K562 (cell line): ENCODE data around the gene CEP43. TPM values are rescaled to one million over a fixed set of nuclear protein-coding genes. Genes with fewer than 3 reads are reported as not detected.

Experiments
- ASH1L ChIP-seq: fragments of 450-650 bp; IDR thresholded peaks from 2 replicates; pipeline ENCODE4 v1.6.1; 2018; ENCODE audit warnings: borderline replicate concordance, mild to moderate bottlenecking, low read depth; ENCODE audit not compliant: partially characterized antibody
- GATAD2A ChIP-seq: fragments of 450-650 bp; IDR thresholded peaks from 2 replicates; pipeline ENCODE4 v1.6.1; 2017
- MYNN ChIP-seq, 2 experiments: sonication (generic); formaldehyde crosslinking in 1 of 2; IDR thresholded peaks; 2 replicates each; pipeline versions ENCODE4 v1.5.0 to v1.6.1; 2016 to 2020; ENCODE audit warnings: antibody characterized with exemption in 1 of 2, missing genetic modification reagents in 1 of 2
- NFIC ChIP-seq: fragments of 450-650 bp; IDR thresholded peaks from 2 replicates; pipeline ENCODE4 v1.6.1; 2017; ENCODE audit warnings: mild to moderate bottlenecking, inconsistent platforms
- RFX5 ChIP-seq: IDR thresholded peaks from 2 replicates; pipeline ENCODE4 v1.6.1; 2011; ENCODE audit warnings: low read depth, mild to moderate bottlenecking, improper control_type of control experiment, low read length
- ZNF57 ChIP-seq: fragments of 450-650 bp; formaldehyde crosslinking; IDR thresholded peaks from 2 replicates; pipeline ENCODE4 v1.4.0; 2020; ENCODE audit warnings: mild to moderate bottlenecking, moderate library complexity
- ZNF589 ChIP-seq: fragments of 200-800 bp; sonication (Bioruptor generic); IDR thresholded peaks from 2 replicates; pipeline ENCODE4 v1.6.1; 2016; ENCODE audit warnings: low read depth, missing genetic modification characterization, missing compliant biosample characterization
- ZNF780A ChIP-seq: fragments of 250-450 bp; sonication (Bioruptor Pico); IDR thresholded peaks from 2 replicates; pipeline ENCODE4 v1.5.0; 2021; ENCODE audit warnings: mild to moderate bottlenecking
- polyA plus RNA-seq, 8 experiments: library from polyadenylated mRNA; depleted of rRNA in 4 of 8; stranded (reverse) in 5 of 8; unstranded in 3 of 8; fragments of >200 nt; fragmentation: Nextera tagmentation in 2 of 8; fragmentation: Illumina TruSeq in 1 of 8; extraction: Ambion mirVana in 2 of 8; extraction: Trizol in 1 of 8; gene quantifications; 2 replicates each; pipeline versions ENCODE4 v1.2.1 to v1.2.3, GENCODE V29; 2011 to 2014; ENCODE audit warnings: inconsistent platforms in 1 of 8, missing spikeins in 1 of 8
- total RNA-seq, 7 experiments: library from RNA; depleted of rRNA in 6 of 7; stranded (reverse); fragments of >200 nt in 6 of 7; fragmentation: Illumina TruSeq in 2 of 7; extraction: Trizol in 2 of 7; gene quantifications; 2 replicates each; pipeline versions ENCODE4 v1.2.1 to v1.2.3, GENCODE V29; 2011 to 2021; ENCODE audit warnings: low replicate concordance in 1 of 7
- TF ChIP-seq, protein P1 (sequence below), 2 experiments: fragments of 450-650 bp in 1 of 2; sonication (generic) in 1 of 2; formaldehyde crosslinking in 1 of 2; IDR thresholded peaks; 2 replicates each; pipeline versions ENCODE4 v1.7.1 to v1.9.0; 2016 to 2022; ENCODE audit warnings: inconsistent platforms in 1 of 2, mild to moderate bottlenecking in 1 of 2, missing genetic modification reagents in 1 of 2
- TF ChIP-seq, protein P2 (sequence below), 2 experiments: fragments of 200-800 bp in 1 of 2; sonication (Bioruptor generic) in 1 of 2; sonication (generic) in 1 of 2; formaldehyde crosslinking in 1 of 2; IDR thresholded peaks in 1 of 2; conservative IDR thresholded peaks in 1 of 2; 2 replicates each; pipeline versions ENCODE4 v1.5.0 to v1.6.1; 2016 to 2020; ENCODE audit warnings: missing compliant biosample characterization in 1 of 2, missing genetic modification characterization in 1 of 2, missing genetic modification reagents in 1 of 2
- TF ChIP-seq, protein P3 (sequence below): sonication (generic); formaldehyde crosslinking; IDR thresholded peaks from 2 replicates; pipeline ENCODE4 v1.8.1; 2023; ENCODE audit warnings: mild to moderate bottlenecking, missing genetic modification reagents
- TF ChIP-seq, protein P4 (sequence below): fragments of 250-450 bp; sonication (Bioruptor Pico); IDR thresholded peaks from 2 replicates; pipeline ENCODE4 v1.8.0; 2021; ENCODE audit warnings: moderate library complexity, mild to moderate bottlenecking, inconsistent platforms

Gene CEP43
- total and polyA plus RNA-seq, 9 of the 15 experiments (the other 6 are each of a cell fraction or from before 2014, with no cell fraction given): 15.2 to 55.7 (median 47.4) TPM

DNA sequence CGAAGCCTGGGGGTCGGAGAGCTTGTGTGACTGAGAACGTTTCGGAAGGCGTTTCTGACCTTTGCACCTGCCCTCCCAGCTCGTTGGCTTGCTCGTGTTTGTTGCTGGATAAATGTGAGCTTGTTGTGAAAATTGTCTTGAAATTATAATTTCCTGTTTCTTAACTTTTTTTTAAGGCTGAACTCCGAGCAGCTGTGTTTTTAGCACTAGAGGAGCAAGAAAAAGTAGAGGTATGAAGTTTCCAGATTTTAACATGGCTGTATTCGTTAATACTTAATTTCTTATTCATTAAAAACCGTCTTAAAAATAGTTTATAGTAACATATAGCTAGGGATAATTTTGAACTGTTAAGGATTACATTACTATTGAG lies 672 bp downstream of the CEP43 start (continued):
- TF ChIP-seq, protein P1, sequence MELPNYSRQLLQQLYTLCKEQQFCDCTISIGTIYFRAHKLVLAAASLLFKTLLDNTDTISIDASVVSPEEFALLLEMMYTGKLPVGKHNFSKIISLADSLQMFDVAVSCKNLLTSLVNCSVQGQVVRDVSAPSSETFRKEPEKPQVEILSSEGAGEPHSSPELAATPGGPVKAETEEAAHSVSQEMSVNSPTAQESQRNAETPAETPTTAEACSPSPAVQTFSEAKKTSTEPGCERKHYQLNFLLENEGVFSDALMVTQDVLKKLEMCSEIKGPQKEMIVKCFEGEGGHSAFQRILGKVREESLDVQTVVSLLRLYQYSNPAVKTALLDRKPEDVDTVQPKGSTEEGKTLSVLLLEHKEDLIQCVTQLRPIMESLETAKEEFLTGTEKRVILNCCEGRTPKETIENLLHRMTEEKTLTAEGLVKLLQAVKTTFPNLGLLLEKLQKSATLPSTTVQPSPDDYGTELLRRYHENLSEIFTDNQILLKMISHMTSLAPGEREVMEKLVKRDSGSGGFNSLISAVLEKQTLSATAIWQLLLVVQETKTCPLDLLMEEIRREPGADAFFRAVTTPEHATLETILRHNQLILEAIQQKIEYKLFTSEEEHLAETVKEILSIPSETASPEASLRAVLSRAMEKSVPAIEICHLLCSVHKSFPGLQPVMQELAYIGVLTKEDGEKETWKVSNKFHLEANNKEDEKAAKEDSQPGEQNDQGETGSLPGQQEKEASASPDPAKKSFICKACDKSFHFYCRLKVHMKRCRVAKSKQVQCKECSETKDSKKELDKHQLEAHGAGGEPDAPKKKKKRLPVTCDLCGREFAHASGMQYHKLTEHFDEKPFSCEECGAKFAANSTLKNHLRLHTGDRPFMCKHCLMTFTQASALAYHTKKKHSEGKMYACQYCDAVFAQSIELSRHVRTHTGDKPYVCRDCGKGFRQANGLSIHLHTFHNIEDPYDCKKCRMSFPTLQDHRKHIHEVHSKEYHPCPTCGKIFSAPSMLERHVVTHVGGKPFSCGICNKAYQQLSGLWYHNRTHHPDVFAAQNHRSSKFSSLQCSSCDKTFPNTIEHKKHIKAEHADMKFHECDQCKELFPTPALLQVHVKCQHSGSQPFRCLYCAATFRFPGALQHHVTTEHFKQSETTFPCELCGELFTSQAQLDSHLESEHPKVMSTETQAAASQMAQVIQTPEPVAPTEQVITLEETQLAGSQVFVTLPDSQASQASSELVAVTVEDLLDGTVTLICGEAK (IDR thresholded peaks at IDR 0.05): peak; percentile 40; the same call in 1 of the 2 replicates
- TF ChIP-seq, protein P1 (CRISPR knock-in tag; IDR thresholded peaks at IDR 0.05): no peak
- TF ChIP-seq GATAD2A: no peak
- TF ChIP-seq ZNF589 (CRISPR knock-in tag): no peak
- TF ChIP-seq, protein P2, sequence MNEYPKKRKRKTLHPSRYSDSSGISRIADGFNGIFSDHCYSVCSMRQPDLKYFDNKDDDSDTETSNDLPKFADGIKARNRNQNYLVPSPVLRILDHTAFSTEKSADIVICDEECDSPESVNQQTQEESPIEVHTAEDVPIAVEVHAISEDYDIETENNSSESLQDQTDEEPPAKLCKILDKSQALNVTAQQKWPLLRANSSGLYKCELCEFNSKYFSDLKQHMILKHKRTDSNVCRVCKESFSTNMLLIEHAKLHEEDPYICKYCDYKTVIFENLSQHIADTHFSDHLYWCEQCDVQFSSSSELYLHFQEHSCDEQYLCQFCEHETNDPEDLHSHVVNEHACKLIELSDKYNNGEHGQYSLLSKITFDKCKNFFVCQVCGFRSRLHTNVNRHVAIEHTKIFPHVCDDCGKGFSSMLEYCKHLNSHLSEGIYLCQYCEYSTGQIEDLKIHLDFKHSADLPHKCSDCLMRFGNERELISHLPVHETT (CRISPR knock-in tag; conservative IDR thresholded peaks at IDR 0.05 in 1 of 2, IDR thresholded peaks at IDR 0.05 in 1 of 2): 0 out of 4 replicates have a peak, but pooled peaks of 1 of the 2 experiments have one; percentile 6
- TF ChIP-seq, protein P3, sequence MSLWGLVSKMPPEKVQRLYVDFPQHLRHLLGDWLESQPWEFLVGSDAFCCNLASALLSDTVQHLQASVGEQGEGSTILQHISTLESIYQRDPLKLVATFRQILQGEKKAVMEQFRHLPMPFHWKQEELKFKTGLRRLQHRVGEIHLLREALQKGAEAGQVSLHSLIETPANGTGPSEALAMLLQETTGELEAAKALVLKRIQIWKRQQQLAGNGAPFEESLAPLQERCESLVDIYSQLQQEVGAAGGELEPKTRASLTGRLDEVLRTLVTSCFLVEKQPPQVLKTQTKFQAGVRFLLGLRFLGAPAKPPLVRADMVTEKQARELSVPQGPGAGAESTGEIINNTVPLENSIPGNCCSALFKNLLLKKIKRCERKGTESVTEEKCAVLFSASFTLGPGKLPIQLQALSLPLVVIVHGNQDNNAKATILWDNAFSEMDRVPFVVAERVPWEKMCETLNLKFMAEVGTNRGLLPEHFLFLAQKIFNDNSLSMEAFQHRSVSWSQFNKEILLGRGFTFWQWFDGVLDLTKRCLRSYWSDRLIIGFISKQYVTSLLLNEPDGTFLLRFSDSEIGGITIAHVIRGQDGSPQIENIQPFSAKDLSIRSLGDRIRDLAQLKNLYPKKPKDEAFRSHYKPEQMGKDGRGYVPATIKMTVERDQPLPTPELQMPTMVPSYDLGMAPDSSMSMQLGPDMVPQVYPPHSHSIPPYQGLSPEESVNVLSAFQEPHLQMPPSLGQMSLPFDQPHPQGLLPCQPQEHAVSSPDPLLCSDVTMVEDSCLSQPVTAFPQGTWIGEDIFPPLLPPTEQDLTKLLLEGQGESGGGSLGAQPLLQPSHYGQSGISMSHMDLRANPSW (CRISPR knock-in tag): no peak
- no peak for TF ChIP-seq ZNF780A
- TF ChIP-seq RFX5: no peak
- no peak for TF ChIP-seq MYNN (IDR thresholded peaks at IDR 0.05)
- TF ChIP-seq MYNN (CRISPR knock-in tag; IDR thresholded peaks at IDR 0.05): no peak
- TF ChIP-seq ZNF57 (CRISPR knock-in tag): no peak
- TF ChIP-seq NFIC: no peak
- TF ChIP-seq, protein P4, sequence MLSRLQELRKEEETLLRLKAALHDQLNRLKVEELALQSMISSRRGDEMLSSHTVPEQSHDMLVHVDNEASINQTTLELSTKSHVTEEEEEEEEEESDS (CRISPR knock-in tag): no peak
- TF ChIP-seq ASH1L: no peak
